DMS153 (cell line): ENCODE results near the gene TRMT5.

Experiments
- DNase-seq: peaks from one replicate; lab custom pipeline; 2025; lab: John Stamatoyannopoulos, UW

TRMT5 gene, protein sequence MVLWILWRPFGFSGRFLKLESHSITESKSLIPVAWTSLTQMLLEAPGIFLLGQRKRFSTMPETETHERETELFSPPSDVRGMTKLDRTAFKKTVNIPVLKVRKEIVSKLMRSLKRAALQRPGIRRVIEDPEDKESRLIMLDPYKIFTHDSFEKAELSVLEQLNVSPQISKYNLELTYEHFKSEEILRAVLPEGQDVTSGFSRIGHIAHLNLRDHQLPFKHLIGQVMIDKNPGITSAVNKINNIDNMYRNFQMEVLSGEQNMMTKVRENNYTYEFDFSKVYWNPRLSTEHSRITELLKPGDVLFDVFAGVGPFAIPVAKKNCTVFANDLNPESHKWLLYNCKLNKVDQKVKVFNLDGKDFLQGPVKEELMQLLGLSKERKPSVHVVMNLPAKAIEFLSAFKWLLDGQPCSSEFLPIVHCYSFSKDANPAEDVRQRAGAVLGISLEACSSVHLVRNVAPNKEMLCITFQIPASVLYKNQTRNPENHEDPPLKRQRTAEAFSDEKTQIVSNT

DNA sequence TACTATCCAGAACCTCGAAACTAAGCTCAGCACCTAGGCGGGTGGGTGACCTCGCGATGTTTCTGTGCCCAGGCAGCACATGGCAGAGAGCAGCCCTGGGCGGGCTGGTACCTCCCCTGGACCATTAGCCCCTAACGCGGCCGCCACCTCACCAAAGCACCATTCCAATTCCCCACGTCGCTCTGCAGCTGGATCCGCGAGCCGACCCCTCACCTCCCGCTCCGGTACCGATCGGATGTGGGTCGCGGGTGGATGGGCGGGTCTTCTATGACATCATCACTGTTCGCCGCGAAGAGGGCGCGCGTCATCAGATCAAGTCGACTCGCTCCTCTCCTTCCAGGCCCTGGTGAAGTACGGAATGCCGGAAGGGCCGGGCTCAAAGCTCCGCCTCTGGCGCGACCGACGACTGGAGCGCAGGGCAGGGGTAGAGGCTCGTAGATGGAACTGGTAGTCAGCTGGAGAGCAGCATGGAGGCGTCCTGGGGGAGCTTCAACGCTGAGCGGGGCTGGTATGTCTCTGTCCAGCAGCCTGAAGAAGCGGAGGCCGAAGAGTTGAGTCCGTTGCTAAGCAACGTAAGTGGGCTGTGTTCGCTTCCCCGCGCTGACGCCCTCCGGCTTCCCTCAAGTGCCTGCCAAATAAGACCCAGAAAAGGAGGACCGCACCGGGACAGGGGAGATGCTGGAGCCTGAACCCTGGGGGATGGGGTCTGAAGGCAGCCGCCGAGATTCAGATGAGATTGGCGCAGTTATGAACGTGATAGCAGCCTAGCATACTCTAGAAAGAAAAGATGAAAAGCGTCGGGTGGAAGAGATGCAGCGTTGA lies at the start of gene TRMT5, which contains the start of gene SLC38A6:
TRMT5 (minus strand) TSS at position 269 of the 822 bp plus-strand sequence; CDS start at position 163, 106 bp downstream.
SLC38A6 (plus strand) TSS at position 435 of the 822 bp plus-strand sequence; CDS start at position 468, 33 bp downstream.
- DNase-seq = peak; percentile 90

DNA sequence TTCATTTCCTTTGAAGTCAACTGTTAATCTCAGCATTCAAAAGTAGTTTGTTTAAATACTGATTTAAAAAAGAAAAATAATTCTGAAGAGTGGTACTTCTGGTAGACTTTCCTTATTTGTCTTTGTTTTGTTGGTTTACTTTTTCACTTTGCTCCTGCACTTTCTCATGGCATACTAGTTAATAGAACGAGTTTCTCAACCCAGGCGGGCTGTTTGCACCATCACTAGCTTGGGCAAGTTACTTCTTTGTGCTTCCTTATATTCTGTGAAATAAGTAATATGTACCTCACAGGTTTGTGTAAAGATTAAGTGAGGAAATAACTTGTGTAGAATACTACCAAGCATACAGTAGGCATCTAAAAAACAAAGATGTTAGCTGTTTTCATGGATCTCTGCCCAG lies 45.6 kb upstream of the TRMT5 start:
- no peak for DNase-seq

DNA sequence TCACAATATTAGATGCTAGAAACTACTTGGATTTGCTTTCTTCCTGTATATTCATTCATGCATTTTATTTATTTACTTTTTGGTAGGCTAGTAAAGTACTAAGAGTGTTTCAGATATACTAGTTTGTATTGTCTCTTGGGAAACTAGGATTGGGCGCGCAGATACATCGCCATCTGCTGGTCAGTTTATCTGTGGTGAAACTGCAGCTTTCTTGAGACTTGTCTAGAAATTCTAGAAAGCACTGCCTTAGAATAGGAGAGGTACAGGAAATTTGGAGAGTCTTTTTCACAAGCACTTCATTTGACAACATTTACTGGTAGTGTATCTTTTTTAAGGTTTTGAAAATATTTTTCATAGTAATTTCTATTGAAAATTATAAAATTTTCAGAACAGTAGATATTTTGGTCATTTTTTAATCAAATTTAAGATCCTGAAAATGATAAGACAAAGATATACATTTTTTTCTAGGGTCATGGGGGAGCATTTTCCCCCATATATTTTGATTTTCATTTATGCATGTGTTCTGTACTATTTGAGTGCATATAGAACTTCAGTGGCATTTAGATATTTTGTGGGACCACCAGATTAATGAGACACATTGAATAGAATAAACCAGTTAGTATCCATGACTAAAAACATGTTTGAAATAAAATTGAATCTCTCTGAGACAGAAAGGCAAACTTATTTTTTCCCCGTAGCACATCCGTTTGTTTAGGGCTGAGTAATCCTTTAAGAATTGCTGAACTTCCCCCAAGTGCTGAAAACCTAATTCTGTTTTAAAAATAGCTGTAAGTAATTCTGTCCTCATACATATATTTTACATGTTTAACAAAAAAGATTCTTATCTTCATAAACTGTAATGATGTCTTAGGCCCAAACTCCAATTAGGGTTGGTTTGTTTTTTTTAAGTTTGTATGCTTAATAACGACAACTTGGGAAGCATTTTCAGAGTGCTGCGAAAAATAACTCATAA lies 44.7 kb upstream of the TRMT5 start:
- DNase-seq = peak; percentile 30

DNA sequence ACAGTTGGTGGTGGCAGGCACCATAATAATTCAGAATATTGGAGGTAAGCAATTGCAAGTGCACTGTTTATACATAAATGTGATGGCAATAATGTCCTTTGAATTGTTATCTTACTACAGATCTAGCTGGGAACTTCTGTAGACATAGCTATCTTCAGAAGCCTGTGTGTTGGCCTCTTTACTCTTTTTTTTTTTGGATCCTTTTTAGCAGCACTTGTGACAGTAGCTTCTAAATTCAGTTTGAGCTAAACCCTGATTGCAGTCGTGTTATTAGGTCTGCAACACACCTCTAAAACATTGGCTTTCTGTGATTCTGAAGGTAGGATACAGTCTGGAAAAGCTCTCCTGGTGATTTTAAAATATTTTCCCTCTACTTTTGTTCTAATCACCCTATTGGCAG lies 38.7 kb upstream of the TRMT5 start:
- DNase-seq = no peak

DNA sequence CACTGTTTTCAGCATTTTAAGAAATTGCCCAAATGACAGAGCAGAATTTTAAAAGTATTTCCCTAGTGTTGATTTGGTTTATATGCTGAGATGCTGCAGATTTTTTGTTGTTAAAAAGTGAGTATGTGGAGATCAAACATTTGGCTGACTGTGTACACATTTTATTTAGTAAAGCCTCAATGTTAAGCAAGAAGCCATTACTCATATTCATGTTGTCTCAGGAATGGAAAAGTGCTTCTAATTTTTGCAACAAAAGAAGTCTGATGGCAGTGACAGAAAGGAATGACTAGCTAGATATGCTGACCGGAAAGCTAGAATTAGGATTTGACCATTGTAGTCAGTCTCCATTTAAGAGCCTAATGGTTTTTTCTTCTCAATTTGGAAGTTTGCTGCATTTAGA lies 22.7 kb upstream of the TRMT5 start:
- DNase-seq = no peak

DNA sequence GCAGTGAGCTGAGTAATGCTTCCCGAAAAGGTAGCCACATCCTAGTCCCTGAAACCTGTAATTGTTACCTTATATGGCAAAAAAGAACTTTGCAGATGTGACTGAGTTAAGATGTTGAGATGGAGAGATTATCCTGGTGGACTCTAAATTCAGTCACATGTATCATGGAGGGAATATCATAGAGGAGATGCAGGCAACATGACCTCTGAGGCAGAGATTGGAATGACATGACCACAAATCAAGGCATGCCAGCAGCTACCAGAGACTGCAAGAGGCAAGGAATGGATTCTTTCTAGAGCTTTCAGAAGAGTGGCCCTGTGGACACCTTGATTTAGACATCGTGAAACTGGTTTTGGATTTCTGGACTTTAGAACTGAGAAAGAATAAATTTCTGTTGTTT lies 18.7 kb upstream of the TRMT5 start:
- DNase-seq = no peak

DNA sequence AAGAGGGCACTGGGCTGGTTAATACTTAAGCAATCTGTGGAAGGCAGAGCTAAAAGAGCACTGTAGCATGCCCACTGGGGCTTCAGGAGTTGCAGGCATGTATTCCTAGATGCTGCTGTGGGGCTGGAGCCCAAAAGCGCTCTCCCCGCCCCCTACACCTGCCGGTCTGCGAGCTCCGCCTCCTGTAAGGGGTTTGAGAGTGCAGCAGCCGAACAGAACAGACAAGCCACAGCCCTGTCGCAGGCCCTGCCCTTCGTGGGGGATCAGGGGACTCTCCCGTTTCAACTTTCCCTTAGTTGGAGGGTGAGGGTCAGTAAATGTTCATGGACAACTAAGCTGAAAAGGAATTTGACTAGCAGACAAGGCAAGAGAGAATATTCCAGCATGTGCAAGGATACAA lies 17.7 kb upstream of the TRMT5 start:
- DNase-seq = no peak

DNA sequence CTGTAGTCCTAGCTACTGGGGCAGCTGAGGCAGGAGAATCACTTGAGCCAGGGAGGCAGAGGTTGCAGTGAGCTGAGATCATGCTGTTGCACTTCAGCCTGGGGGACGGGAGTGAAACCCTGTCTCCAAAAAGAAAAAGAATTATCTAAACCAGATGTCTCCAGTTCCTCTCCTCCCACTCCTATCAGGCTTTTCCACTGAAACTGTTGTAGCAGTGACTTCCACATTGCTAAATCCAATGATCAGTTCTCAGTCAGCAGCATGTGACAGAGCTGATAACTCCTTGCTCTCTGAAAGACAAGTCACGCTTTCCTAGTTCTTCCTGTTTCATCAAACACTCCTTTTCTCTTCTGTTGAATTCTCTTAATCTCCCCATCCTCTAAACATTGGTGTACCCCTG lies 8.7 kb upstream of the TRMT5 start:
- no peak for DNase-seq

DNA sequence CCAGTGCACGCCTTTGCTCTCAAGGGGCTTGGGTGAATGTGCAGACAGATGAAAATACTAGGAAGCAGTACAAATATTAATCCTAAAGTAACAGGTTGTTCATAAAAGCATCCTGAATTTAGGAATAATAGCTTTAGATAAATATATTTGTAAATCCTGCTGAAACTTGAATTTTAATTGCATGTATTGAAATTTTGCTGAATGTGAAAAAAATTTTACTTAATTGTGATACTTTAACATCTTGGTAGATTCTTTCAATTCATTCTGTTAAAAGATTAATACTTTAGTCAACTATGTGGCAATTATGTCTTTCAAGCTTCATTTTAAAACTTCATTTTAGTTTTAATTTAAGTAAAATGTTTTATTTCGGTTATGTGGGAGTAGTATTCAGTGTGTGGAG lies 5.6 kb upstream of the TRMT5 start:
- DNase-seq = no peak

DNA sequence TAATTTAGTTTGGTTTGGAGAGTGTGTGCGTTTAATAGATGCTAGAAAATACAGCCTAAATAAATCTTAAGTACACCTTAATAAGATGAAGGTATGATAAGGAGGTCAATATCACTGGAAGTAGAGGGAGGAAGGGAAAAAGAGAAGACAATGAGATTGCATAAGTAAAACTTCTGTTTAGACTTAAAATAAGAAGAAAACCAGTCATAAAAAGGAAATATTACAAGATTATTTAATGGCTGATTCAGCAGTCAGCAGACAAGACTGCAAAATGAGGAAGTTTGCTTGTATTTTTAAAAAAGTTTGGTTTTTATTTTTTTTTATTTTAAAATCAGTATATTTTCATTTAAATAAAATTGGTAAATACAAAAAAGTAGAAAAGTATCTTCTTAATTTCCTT lies 3.3 kb upstream of the TRMT5 start:
- DNase-seq = no peak

DNA sequence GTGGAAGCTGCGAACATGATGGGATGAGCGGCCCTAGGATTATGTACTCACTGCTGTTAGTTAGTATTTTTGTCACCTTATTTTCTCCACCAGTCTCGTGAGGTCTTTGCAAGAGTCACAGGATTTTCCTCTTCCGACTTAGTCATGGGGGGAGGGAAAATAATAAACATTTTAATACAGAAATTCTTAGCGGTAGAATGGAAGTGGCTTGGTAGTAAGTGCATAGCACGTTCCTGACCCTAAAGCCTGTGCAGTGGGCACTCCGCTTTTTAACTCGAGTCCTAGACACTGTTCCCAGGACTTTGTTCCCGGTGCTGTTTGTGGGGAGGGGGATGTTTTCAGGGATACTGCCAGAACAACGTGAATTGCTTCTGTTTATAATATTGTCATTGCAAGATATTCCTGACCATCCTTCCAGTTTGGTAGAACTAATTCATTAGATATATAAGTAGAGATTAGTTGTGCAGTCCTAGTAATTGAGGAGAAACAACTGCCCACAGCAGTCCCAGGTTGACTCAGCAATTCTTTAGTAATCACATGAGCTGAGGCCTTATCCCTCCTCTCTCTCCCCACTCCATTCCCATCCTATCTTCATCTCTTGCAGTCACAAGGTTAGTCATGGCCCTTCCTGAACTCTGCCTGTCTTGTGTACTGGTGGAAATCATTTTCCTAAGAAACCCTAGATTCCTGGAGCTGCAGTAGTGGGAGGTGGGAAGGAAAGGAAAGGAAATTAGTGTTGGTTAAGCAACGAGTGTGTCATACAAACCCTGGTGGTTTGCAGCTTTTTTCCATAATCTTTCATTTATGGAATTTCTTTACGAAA lies 965 bp upstream of the TRMT5 start:
- DNase-seq = no peak

DNA sequence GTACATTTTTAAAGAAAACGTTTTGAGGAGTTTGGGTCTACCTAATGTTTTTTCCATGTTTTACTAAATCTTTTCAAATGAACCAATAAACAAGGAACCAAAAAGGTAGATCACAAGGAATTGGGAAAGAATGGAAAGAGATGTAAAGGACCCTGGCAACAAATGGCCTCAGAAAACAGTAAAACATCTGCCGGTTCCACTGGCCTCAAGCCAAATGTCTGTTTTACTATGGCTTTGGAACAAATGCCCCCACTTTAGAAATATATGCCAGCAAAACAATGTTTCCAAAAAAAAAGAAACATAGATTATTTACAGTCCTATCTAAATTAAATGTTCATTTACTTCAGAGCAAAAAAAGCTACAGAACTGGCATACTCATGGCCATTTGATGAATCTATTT lies 3.0 kb downstream of the TRMT5 start:
- no peak for DNase-seq

DNA sequence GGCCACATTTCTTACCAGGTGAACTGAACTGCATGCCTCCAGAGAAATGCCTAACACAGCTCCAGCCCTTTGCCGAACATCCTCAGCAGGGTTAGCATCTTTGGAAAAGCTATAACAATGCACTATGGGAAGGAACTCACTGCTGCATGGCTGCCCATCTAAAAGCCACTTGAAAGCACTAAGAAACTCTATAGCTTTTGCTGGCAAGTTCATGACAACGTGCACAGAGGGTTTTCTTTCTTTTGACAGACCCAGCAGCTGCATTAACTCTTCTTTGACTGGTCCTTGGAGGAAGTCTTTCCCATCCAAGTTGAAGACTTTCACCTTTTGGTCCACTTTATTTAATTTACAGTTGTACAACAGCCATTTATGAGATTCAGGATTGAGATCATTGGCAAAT lies 5.3 kb downstream of the TRMT5 start:
- DNase-seq = no peak

DNA sequence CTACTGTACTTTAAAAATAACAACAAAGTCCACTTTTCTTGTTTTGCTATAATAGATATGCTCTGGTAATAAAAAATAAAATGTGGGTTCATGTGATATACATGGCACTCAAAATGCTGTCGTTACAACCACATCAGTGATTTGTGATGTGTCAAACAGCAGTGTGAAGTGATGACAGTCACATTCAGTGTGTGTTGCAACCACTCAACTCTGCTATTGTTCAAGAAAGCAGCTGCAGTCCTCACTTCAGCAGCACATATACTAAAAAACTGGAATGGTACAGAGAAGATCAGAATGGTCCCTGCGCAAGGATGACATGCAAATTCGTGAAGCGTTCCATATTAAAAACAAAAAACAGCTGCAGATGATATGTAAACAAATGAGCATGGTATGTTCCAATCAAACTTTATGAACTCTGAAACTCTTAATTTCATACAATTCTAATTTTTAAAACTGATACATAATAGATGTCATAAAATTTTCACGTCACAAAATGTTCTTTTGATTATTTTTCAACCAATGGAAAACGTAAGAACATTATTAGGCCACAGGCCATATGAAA lies 6.7 kb downstream of the TRMT5 start:
- no peak for DNase-seq

DNA sequence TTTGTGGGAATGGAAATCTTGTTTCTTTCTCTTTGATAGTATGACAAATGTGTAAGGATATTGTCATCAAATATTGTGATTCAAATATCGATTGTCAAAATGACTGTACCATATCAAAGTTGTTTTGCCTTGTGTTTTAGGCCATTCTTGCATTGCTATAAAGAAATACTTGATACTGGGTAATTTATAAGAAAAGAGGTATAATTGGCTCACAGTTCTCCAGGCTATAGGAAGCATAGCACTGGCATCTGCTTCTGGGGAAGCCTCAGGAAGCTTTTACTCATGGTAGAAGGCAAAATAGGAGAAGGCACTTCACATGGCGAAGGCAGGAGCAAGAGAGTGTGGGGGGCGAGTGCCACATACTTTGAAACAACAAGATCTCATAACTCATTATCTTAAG lies 7.8 kb downstream of the TRMT5 start:
- no peak for DNase-seq

DNA sequence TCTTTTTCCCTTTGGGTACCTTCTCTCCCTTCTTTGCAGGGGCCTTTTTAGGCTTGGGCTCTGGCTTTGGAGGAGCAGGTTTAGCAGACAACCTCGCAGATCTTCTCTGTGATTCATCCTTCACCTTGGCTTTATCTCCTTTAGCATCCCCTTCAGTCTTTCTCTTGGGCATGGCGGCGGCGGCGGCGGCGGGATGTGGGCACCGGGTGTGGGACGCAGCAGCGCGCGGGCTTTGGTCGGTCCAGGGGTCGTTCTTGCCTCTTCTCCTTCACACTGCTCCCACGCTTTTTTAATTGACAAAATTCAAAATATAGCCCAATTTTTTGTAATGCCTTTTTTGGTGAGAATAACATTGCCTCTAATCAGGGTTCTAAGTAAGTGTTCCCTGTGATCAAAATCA lies 8.6 kb downstream of the TRMT5 start:
- DNase-seq = no peak

DNA sequence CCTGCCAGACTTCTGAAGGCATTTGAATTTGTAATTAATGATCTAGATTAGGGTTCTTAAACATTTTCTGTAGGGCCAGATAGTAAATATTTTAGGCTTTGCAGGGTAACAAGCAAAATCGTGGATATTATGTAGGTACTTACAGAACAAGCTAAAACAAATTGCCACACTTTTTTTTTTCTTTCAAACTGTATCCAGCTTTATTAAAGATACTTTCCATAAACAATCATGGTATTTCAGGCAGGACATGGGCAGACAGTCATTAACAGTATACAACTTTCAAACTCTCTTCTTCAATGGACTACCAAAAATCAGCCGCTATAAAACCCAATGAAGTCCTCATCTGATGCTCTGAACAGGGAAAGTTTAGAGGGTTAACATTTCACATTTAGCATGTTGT lies 9.6 kb downstream of the TRMT5 start:
- DNase-seq = no peak

DNA sequence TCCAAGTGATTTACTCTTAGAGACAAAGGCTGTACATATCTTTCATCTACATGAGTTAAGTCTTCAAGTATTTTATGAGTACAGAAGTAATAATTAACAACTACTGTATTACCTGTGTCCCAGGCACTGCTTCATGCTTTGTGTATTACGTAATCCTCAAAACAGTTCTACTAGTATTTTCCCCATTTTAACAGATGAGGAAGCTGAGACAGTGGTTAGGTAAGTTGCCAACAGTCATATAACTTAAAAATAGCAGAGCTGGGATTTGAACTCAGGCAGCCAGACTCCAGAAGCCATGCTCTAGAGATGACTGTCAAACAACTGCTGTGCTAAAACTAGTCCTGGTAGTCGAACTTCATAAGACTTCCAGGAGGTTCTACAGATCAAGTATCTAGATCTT lies 10.7 kb downstream of the TRMT5 start:
- no peak for DNase-seq

DNA sequence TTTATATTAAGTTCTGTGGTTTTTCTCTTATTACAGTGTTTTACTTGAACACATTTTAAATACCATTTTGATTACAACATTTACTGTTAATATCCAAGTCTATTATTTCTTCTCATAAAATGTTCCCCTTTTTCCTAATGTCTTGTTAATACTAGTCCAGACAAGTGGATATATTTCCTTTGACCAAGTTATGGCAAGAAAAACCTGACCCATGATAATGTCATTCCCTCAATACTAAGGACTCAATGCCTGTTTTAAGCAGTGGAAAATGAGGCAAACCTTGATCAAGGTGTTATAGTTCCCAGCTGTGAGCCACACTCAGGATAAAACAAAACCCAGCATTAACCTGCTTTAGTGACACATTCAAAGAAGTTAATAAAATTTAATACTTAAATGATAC lies 12.2 kb downstream of the TRMT5 start:
- no peak for DNase-seq

DNA sequence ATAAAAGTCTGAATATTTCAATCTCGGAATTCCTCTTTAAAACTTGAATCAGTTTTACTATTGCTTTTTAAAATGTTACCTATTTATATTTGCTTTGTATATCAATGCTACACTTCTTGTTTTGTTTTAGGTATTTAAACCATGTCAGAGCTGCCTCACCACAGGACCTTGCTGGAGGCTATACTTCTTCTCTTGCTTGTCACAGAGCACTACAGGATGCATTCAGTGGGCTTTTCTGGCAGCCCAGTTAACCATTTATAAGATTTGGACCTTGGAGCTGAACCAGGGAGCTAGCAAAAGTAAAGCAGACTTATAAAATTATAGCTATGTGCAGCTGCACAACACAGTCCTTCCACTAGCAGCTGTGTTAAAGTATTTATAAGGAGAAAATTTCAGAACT lies 12.8 kb downstream of the TRMT5 start:
- DNase-seq = no peak

DNA sequence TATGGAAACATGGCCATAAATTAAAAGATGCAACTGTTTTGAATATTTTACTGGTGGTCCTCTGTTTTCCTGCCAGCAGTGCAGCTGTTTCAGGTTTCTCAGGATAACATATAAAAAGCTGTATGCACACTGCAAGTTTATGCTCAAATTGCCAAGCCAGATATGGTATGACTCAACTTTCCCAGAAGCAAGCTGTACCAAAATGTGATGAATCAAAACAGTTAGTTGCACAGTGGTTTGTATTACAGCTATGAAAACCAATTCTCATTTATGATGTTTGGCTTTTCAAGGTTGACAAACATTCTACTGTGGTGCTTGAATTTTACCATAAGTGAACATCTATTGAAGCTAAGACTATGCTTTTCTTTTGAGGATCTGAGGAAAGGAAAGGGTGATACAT lies 15.5 kb downstream of the TRMT5 start:
- no peak for DNase-seq
